Choroid plexus epithelial cell (primary cell): ENCODE data around the gene TBC1D12.

ENCODE experiments used
- DNase-seq: peaks from one replicate; pipeline ENCODE4 v3.0.0-alpha.2; 2010; ENCODE audit warnings: low read depth
- H3K4me3 ChIP-seq: 2 replicates; pipeline ENCODE4 v1.5.1; 2011; ENCODE audit warnings: low read depth, mild to moderate bottlenecking, control low read depth, low read length, moderate library complexity
- CTCF ChIP-seq: conservative IDR thresholded peaks from 2 replicates; pipeline ENCODE4 v1.5.1; 2011; ENCODE audit warnings: low read depth, mild to moderate bottlenecking, control low read depth, inconsistent platforms, low read length, moderate library complexity

The TBC1D12 gene

GRCh38 chr10:94402204-94402842, at the start of gene TBC1D12:
Gene TBC1D12 (plus strand): TSS chr10:94402541. CDS start chr10:94402614, 73 bp downstream.
- peak; percentile 98 for DNase-seq
- no peak for TF ChIP-seq CTCF
- H3K4me3 ChIP-seq: peak within 1 kb of the TSS; percentile 86

- no peak for TF ChIP-seq CTCF
- no peak overlapping the region for H3K4me3 ChIP-seq
- DNase-seq: no peak
Observed at GRCh38 chr10:94353336-94353735, 49.0 kb upstream of the TBC1D12 start.

DNA sequence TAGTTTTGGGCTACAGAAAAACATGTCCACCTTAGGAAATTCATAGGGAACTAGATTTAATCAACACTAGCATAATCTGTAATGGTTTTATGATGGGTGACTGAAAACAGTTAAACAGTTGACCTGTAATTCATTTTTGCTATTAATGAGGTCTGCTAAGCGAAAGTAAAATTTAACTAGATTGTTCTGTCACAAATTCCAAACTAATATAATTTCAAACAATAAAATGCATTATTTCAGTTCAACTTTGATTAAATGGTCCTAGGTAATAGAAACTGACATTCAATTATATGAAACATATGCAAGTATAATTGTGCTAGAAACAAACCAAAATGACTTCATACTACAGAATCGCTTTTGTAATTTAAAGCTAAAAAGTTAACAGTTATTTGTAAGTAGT, 46.5 kb upstream of the TBC1D12 start:
- TF ChIP-seq CTCF: no peak
- no peak for DNase-seq
- no peak overlapping the region for H3K4me3 ChIP-seq

DNA sequence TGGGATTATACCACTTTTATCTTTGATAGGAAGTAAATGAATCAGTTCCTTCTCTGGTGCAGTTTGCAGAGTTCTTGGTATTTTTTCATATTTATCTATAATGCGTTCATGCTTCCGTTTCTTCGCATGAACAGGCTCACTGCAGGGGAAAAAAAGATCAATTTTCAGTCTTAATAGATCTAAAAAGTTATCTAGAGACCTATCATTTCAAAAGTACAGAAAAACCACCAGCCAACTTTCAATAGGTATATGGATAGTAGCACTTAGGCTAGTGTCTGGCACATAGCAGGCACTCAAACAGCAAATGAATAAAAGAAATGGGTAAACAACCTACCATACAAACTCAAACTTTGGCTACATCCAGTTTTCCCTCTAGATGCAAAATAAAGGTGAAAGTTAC, 45.1 kb upstream of the TBC1D12 start:
- no peak for DNase-seq
- no peak for TF ChIP-seq CTCF
- H3K4me3 ChIP-seq: no peak overlapping the region

- peak overlapping the region; percentile 40 for H3K4me3 ChIP-seq
- no peak for TF ChIP-seq CTCF
- DNase-seq: peak; percentile 95
Observed at GRCh38 chr10:94358480-94358879, 43.9 kb upstream of the TBC1D12 start.

DNA sequence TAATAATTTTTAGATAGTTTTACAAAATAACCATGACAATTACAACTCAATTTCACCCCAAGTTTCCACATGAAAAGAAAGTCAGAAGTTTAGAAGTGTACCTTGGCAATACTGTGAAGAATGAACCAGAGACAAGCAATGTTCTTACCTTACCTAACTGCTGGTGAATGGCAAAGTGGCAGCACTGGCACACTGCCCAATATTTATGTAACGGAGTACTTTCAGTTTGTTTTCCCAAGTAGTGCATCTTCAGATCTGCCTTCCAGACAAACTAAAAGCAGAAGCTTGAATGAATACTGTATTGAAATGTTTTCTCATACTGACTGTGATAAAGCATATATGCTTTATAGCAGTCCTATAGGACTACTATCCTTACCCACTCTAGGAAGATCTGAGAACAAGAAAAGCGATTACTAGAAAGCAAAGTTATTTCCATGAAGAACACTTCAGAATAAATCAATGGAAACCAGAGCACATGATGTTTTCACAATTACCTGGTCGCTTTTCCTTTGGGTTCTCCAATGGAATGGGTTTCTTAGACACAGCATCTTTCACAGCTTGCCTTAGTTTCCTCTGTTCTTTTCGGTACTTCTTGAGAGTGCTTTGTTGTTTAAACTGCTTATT, 41.1 kb upstream of the TBC1D12 start:
- no peak for TF ChIP-seq CTCF
- H3K4me3 ChIP-seq: peak overlapping the region; percentile 3
- DNase-seq: peak; percentile 48
